Epithelial cell of esophagus (primary cell): Measurements from ENCODE around the gene CD59.
A peak's percentile ranks its signal among the peaks of the same experiment; 100 is the strongest.

ENCODE experiments used
- DNase-seq: peaks from one replicate; pipeline ENCODE4 v3.0.0; 2010; ENCODE audit warnings: low read depth
- H3K4me3 ChIP-seq: 2 replicates; pipeline ENCODE4 v1.5.1; 2011; ENCODE audit warnings: mild to moderate bottlenecking, low read length, control low read depth
- TF ChIP-seq, protein P1 (sequence below): IDR thresholded peaks from 2 replicates; pipeline ENCODE4 v1.5.1; 2011; ENCODE audit warnings: low read depth, mild to moderate bottlenecking, low read length, control low read depth, inconsistent platforms; ENCODE audit not compliant: insufficient read depth; ENCODE audit errors: missing control alignments

CD59 gene

DNA sequence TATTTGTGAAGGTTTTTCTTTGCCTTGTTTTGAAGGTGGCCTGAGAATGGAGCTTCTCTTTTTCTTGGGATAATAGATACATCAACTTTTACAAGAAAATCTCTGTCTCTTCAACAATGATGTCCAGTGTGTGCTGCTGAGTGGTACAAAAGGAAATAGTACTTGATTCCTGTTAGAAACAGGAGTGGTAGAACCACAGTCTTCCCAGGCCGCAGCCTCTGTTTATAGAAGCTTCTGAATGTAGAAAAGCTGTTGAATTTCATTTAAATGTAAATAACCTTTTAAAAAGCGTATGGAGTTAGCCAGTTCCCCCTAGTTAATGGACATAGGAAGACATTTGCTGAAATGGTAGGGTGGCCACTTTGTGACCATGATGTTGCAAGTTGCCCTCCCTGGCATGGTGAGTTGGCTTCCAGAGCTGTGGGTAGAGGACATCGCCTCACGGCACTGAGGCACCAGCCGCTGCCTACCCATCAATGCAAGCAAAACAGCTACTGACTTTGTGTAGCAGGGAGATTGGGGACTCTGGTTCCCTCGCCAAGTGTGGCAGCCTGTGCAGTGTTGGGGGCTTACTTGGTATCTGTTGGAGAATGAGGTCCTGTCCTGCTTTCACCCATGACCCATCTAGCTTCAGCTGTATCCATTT is 67.1 kb downstream of the CD59 start:
- TF ChIP-seq, protein P1, sequence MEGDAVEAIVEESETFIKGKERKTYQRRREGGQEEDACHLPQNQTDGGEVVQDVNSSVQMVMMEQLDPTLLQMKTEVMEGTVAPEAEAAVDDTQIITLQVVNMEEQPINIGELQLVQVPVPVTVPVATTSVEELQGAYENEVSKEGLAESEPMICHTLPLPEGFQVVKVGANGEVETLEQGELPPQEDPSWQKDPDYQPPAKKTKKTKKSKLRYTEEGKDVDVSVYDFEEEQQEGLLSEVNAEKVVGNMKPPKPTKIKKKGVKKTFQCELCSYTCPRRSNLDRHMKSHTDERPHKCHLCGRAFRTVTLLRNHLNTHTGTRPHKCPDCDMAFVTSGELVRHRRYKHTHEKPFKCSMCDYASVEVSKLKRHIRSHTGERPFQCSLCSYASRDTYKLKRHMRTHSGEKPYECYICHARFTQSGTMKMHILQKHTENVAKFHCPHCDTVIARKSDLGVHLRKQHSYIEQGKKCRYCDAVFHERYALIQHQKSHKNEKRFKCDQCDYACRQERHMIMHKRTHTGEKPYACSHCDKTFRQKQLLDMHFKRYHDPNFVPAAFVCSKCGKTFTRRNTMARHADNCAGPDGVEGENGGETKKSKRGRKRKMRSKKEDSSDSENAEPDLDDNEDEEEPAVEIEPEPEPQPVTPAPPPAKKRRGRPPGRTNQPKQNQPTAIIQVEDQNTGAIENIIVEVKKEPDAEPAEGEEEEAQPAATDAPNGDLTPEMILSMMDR = no peak
- DNase-seq = no peak

DNA sequence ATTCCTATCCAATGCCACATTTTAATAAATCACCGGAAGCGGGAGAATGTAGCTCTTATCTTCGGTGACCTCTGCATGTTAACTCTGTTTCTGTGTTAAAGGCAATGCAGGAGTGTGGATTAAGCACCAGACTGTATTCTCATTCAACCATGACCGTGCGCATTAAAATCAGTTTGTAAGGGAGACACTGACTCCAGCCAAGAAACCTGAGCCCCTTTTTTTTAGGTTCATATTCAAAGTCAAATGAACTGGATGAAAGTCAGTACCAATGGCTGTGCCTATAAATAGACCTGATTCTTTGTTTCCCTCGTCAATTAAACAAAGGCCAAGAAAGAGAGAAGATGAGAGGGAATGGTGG is 67.8 kb downstream of the CD59 start:
- TF ChIP-seq, protein P1 = no peak
- no peak overlapping the region for H3K4me3 ChIP-seq
- no peak for DNase-seq

More for the DNA sequence above, 67.1 kb downstream of the CD59 start:
- no peak overlapping the region for H3K4me3 ChIP-seq

DNA sequence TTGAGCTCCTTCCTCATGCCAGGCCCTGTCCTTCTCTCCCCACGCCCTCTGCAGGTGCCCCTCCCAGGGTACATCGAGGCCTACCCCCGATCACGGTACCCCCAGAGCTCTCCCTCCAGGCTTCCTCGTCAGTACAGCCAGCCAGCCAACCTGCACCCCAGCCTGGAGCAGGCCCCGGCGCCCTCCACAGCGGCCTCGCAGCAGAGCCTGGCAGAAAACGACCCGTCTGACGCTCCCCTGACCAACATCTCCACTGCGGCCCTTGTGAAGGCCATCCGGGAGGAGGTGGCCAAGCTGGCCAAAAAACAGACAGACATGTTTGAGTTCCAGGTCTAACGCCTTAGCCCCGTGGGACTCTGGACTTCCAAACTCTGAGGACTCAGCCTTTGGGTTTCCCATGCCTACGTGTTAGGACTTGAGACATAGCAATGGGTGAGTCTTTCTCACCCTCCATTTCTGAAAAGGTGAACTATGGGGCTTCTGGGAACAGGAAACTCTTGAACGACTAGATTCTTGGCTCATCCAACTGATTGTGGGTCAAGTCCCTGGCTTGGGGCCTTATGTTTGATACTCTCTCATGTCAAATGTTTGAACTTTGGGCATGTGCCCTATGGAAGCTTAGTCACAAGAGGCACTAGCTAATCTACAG is 68.3 kb downstream of the CD59 start:
- TF ChIP-seq, protein P1 = no peak
- peak; percentile 86 for DNase-seq
- no peak overlapping the region for H3K4me3 ChIP-seq

DNA sequence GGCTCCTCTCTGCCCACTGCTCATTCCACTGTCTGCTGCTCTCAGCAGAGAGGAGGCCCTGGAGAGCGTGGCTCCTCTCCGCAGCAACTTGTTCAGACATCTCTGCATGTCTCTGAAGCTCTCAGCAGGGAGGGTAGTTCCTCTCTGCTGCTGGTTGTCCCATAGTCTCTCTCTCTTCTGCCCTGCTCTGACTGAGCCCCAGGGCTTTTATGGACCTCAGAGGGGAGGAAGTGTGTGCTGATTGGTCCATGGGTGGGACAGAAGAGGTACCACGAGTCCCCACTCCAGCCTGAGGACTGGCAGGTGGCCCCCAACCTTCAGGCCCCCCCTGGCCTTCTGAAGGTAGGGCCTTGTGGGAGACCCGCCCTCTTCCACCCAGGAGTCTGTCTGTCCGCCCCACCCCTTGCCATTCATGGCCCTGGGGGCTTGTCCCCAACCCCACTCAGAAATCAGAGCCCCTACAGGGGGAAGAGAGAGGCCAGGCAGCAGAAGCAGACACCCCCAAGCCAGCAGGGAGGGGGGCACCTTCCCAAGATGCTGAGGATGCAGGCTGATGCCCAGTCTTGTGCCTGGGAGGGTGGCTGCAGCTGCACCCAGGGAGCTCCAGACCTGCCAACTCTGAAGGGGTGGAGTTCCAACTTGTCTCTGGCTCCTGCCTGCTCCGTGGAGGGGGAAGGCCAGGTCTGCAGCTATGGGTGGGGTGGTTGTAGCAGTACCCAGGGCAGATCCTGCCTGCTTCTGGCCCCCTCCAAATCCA is 70.7 kb downstream of the CD59 start:
- TF ChIP-seq, protein P1 = no peak
- no peak overlapping the region for H3K4me3 ChIP-seq
- DNase-seq = no peak

DNA sequence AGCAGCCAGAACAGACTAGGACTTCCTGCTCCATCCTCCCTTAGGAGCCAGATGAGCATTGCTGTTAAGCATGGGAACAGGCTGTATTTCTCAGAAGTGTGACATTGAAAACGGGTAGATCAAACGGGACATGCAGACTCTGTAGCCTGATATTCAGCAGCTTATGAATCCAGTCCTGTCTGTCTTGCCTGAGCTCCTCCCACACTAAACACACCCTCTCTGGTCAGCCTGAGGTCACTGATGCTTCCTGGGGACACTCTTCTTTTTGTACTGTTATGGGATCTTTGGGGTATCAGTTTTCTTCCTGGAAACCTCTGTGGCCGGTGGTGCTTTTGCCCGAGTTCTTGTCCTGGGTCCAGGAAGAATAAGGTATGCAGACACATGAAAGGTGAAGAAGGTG is 71.4 kb downstream of the CD59 start:
- TF ChIP-seq, protein P1 = no peak
- DNase-seq = no peak
- H3K4me3 ChIP-seq = no peak overlapping the region

DNA sequence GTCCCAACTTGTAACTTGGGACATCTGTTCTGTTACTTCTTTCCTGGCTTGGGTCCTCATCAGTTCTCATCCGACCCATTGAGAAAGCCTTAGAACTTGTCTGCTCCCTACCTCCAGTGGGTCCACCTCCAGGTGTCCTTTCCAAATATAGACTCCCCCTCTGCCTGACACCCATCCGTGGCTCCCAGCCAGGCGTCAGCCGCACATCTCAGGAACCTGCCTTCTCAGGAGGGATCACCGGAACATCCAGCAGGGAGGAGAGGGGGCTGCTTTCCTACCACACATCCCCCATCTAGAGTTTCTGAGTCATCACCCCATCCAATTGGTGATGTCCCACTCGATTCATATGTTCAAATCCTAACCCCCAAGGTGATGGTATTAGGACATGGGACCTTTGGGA is 72.1 kb downstream of the CD59 start:
- H3K4me3 ChIP-seq = no peak overlapping the region
- TF ChIP-seq, protein P1 = no peak
- DNase-seq = no peak
